Measurements from ENCODE around the gene CENPI. TPM values are rescaled to one million over a fixed set of nuclear protein-coding genes. Genes with fewer than 3 reads are reported as not detected.

The CENPI gene
- total RNA-seq, 1 donor from 2014 or later, result 10.3 TPM

DNA sequence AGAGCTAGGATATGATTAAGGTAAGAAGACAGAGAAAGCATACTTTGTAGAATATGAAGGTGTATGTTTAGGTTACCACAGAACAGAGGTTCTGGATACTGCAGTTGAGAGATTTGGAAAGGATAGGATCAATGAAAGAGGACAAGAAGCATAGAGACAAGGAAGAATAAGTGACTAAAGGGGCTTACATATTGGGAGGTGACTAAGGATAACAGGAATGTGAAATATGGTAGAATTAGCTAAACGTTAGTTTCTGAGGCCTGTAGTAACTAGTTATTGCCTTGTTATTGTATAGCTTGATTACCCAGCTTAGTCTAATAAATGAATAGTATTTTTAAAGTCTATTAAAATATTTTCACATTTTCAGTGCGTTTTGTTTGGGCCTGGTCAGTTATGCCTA, 38.2 kb downstream of the CENPI start:
- H3K27ac Mint-ChIP-seq (ENCODE audit: unreplicated experiment), result no peak overlapping the region

More for the DNA sequence above, 38.2 kb downstream of the CENPI start:
- TF ChIP-seq, protein P1, sequence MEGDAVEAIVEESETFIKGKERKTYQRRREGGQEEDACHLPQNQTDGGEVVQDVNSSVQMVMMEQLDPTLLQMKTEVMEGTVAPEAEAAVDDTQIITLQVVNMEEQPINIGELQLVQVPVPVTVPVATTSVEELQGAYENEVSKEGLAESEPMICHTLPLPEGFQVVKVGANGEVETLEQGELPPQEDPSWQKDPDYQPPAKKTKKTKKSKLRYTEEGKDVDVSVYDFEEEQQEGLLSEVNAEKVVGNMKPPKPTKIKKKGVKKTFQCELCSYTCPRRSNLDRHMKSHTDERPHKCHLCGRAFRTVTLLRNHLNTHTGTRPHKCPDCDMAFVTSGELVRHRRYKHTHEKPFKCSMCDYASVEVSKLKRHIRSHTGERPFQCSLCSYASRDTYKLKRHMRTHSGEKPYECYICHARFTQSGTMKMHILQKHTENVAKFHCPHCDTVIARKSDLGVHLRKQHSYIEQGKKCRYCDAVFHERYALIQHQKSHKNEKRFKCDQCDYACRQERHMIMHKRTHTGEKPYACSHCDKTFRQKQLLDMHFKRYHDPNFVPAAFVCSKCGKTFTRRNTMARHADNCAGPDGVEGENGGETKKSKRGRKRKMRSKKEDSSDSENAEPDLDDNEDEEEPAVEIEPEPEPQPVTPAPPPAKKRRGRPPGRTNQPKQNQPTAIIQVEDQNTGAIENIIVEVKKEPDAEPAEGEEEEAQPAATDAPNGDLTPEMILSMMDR (IDR thresholded peaks at IDR 0.05; ENCODE audit: unreplicated experiment), result no peak
- Mint-ChIP-seq H3K4me3 (ENCODE audit: unreplicated experiment) (no peak overlapping the region), H3K4me1 (ENCODE audit: unreplicated experiment) (peaks cover 8% of the 10 kb centered on the region), H3K27me3 (ENCODE audit: unreplicated experiment) (no peaks in the 10 kb centered on the region), H3K36me3 (ENCODE audit: low read depth, unreplicated experiment) (peaks cover 12% of the 10 kb centered on the region), H3K9me3 (ENCODE audit: unreplicated experiment) (no peaks in the 10 kb centered on the region)
- no peak for DNase-seq (ENCODE audit: low spot score)

Other genes with a start within 250 kb of the CENPI start
- gene NOX1, start 223.8 kb upstream of the CENPI start, total RNA-seq (ENCODE audit: unreplicated experiment), result not detected
- 0.18 TPM for gene XKRX, start 169.3 kb upstream of the CENPI start, total RNA-seq (ENCODE audit: unreplicated experiment)
- not detected for gene ARL13A, start 128.5 kb upstream of the CENPI start, total RNA-seq (ENCODE audit: unreplicated experiment)
- 12.2 TPM for gene TRMT2B, start 46.1 kb upstream of the CENPI start, total RNA-seq (ENCODE audit: unreplicated experiment)
- 2.6 TPM for gene TMEM35A, start 19.3 kb upstream of the CENPI start, total RNA-seq (ENCODE audit: unreplicated experiment)
- 1.6 TPM for gene DRP2, start 121.6 kb downstream of the CENPI start, total RNA-seq (ENCODE audit: unreplicated experiment)
- 0.31 TPM for gene TAF7L, start 193.1 kb downstream of the CENPI start, total RNA-seq (ENCODE audit: unreplicated experiment)